OCI-LY7 (cell line): ENCODE results near the gene DLX2.

Source experiments
- EZH2phosphoT487 ChIP-seq: fragments of 200-600 bp; sonication (generic); IDR thresholded peaks from 2 replicates; pipeline ENCODE4 v1.6.1; 2018; ENCODE audit warnings: low read depth, borderline replicate concordance, mild to moderate bottlenecking, mixed run types, antibody characterized with exemption, low read length, moderate library complexity, mixed read lengths
- TF ChIP-seq, protein P1 (sequence below): fragments of 200-600 bp; sonication (generic); conservative IDR thresholded peaks from 2 replicates; pipeline ENCODE4 v1.5.1; 2014; ENCODE audit warnings: mild to moderate bottlenecking, antibody characterized with exemption, low read length, moderate library complexity, mixed read lengths

DNA sequence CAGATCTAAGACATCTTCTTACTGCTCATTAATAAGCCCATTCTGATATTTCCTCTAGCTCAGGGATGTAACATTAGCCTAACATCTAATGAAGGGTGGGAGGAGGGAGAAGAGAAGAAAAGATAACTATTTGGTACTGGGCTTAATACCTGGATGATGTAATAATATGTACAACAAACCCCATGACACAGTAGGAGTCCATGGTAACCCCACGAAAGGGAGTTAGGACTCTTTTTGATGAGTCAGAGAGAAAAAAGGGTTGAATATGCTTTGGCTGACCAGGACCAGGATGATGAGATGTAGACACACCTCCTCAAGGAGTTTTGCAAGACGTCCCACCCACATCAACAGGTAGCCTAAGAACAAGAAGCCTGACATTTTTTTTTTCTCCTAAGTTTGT, 34.4 kb upstream of the DLX2 start:
- TF ChIP-seq, protein P1, sequence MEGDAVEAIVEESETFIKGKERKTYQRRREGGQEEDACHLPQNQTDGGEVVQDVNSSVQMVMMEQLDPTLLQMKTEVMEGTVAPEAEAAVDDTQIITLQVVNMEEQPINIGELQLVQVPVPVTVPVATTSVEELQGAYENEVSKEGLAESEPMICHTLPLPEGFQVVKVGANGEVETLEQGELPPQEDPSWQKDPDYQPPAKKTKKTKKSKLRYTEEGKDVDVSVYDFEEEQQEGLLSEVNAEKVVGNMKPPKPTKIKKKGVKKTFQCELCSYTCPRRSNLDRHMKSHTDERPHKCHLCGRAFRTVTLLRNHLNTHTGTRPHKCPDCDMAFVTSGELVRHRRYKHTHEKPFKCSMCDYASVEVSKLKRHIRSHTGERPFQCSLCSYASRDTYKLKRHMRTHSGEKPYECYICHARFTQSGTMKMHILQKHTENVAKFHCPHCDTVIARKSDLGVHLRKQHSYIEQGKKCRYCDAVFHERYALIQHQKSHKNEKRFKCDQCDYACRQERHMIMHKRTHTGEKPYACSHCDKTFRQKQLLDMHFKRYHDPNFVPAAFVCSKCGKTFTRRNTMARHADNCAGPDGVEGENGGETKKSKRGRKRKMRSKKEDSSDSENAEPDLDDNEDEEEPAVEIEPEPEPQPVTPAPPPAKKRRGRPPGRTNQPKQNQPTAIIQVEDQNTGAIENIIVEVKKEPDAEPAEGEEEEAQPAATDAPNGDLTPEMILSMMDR: no peak
- no peak for TF ChIP-seq EZH2phosphoT487
